ENCODE results near the gene TMEM9B.

DNA sequence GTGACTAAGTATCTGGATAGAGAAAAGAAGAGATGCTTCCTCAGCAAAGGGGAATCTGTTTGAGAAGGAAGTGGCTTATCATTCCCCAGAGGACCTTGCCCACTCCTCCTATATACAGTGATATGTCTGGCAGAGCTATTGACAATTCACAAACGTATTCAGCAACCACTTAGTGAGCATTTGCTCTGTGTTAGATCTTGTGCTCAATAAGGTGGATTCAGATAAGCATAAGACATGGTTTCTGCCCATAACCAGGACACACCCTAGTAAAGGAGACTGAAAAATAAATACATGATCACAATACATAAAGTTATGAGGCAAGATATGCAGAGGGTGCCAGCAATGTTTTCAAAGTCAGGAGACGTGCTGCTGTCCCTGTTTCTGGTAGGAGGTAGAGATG, 1.4 kb downstream of the TMEM9B start:
- TF ChIP-seq EZH2 (IDR thresholded peaks at IDR 0.05; ENCODE audit: low read length, missing control alignments) (no peak), CTCF (conservative IDR thresholded peaks at IDR 0.05 in 1 of 2, IDR thresholded peaks at IDR 0.05 in 1 of 2; ENCODE audit: low read depth in 1 of 2, low read length in 2 of 2) (no peak)

Measured in fibroblast of lung (primary cell).